SK-N-MC (cell line): ENCODE measurements around the gene MEMO1.

Experiments
- EZH2 ChIP-seq: fragments of 200-600 bp; sonication (generic); IDR thresholded peaks from one replicate; pipeline ENCODE4 v1.6.1; 2017; ENCODE audit warnings: antibody characterized with exemption
- FOXP2 ChIP-seq: optimal IDR thresholded peaks from 2 replicates; pipeline ENCODE3; 2011; ENCODE audit warnings: mild to moderate bottlenecking, moderate library complexity; ENCODE audit not compliant: insufficient read depth; ENCODE audit errors: extremely low read length, control extremely low read depth
- POLR2AphosphoS5 ChIP-seq: IDR thresholded peaks from 2 replicates; pipeline ENCODE4 v1.6.1; 2012; ENCODE audit warnings: mild to moderate bottlenecking, low read depth, low read length, borderline replicate concordance

DNA sequence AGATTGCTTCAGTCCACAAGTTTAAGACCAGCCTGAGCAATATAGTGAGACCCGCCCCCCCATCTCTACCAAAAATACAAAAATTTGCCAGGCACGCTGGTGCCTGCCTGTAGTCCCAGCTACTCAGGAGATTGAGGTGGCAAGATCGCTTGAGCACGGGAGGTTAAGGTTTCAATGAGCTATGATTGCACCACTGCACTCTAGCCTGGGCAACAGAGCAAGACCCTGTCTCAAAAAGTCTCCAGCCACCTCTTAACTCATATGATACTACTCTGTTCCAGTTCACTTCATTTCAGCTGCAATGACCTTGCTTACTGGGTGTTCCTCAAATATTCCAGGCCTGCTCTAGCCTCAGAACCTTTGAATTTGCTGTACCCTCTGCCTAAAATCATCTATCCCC lies 11.4 kb downstream of the MEMO1 start:
- TF ChIP-seq EZH2 (no peak), POLR2AphosphoS5 (no peak), FOXP2 (no peak)
